ENCODE measurements around the gene IMPA2.

IMPA2 gene

DNA sequence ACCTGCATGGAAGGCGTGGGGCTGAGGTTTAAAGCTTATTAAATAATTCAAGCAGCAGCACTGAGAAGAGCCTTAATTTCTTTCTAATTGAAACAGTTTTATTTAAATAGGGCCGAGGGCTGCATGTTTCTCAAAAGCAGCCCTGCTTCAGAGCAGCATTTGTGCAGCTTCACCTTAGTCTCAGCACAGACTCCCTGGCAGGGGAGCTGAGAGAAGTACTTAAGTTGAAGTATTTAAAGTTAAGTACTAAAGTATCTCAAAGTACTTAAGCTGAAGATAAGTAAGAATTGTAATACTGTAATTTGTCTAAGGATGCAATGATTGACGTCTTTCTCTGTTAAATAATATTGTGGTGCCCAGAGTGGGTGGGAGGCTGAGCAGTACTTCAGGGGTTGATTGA is 31.4 kb downstream of the IMPA2 start:
- no peak overlapping the region for H3K4me3 ChIP-seq (ENCODE audit: low read depth, low read length)
- no peak for DNase-seq (ENCODE audit: low read depth)
- TF ChIP-seq, protein P1, sequence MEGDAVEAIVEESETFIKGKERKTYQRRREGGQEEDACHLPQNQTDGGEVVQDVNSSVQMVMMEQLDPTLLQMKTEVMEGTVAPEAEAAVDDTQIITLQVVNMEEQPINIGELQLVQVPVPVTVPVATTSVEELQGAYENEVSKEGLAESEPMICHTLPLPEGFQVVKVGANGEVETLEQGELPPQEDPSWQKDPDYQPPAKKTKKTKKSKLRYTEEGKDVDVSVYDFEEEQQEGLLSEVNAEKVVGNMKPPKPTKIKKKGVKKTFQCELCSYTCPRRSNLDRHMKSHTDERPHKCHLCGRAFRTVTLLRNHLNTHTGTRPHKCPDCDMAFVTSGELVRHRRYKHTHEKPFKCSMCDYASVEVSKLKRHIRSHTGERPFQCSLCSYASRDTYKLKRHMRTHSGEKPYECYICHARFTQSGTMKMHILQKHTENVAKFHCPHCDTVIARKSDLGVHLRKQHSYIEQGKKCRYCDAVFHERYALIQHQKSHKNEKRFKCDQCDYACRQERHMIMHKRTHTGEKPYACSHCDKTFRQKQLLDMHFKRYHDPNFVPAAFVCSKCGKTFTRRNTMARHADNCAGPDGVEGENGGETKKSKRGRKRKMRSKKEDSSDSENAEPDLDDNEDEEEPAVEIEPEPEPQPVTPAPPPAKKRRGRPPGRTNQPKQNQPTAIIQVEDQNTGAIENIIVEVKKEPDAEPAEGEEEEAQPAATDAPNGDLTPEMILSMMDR (IDR thresholded peaks at IDR 0.05; ENCODE audit: control insufficient read depth, extremely low read depth, insufficient read depth): no peak

DNA sequence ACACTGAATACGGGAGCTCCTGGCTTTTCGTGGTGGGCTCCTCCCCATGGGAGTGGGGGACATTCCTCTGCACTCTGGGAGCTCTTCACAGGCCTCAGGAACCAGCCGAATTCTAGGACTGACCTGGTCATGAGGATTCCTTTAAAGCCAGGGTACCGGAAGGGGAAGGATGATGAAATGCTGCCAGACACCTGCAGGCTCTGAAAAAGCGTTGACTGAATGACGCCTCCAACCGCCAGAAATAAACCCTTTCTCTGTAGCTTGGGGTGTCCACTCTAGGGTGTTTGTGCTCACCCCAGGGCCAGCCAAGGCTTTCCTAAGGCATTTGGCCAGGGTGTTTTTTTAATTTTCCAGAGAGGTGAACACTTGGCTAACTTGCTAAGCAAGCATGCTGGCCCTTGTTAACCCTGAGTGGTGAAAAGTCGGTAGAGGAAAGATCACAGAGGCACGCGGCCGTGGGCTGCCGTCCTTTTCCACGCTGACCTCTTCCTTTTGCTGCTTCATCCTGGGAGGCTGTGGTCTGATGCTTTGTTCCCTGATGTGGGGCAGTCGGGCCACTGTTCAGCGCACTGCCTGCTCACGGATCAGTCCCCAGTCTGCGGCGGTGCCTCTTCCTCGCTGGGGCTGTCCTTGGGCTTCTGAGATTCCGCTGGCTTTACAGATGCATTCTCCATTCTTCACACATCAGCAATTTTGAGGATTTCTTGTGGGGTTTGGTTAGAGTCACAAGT is 32.0 kb downstream of the IMPA2 start:
- no peak overlapping the region for H3K4me3 ChIP-seq (ENCODE audit: low read depth, low read length)
- TF ChIP-seq, protein P1 (IDR thresholded peaks at IDR 0.05; ENCODE audit: control insufficient read depth, extremely low read depth, insufficient read depth): no peak
- DNase-seq (ENCODE audit: low read depth): no peak

DNA sequence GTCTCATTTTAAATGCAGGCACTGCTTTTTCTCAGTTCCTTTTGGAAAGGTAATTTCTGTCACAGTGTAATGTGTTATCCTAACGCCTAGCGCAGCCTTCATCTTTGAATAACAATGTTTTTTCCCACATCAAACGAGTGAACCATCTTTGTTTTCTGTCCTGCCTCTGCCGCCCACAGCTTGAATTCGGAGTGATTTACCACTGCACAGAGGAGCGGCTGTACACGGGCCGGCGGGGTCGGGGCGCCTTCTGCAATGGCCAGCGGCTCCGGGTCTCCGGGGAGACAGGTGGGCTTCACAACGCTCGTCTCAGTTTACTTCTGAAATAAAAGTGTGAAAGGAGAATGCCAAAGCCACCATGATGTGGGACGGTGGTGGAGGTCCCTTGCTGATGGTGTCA is 32.8 kb downstream of the IMPA2 start:
- DNase-seq (ENCODE audit: low read depth): no peak
- TF ChIP-seq, protein P1 (IDR thresholded peaks at IDR 0.05; ENCODE audit: control insufficient read depth, extremely low read depth, insufficient read depth): no peak
- H3K4me3 ChIP-seq (ENCODE audit: low read depth, low read length): no peak overlapping the region

DNA sequence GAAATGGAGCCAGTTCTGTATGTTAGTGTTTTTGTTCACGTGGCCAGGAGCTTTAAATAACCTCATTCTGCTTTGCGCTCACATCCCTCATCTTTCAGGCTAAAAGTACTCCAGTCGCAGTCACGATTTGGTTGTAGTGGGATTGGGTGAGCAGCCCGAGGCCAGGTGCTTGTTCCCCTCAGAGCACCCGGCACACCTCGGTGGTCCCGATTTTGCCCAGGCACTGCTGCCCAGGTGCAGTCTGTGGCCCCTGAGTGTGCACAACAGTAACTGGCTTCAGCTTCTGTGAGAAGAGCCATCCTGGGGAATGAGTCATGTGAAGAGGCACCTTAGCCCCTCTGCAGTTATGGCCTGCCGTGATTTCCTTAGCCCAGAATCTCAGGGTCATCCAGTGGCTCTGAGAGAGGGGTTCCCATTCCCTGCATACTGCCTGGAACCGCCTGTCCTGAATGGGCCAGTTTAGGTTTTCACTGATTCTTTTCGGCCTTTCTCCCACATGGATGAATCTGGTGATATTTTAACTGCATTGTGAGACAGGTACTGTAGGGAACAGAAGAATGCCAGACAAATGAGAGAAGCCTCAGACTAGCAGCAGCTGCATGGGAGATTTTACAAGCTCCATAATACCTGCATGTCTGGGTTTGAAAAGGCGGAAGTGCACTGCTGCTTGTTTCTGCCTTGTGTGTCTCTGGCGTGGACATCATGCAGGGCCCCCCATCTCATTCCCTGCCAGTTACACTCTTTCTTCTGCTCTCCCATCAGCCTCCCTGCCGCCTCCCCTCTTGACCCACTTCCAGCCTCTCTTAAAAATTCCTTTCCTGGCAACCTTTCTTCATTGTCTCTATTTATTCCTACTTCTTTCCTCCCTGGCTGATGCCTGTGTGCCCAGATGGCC is 33.5 kb downstream of the IMPA2 start:
- TF ChIP-seq, protein P1 (IDR thresholded peaks at IDR 0.05; ENCODE audit: control insufficient read depth, extremely low read depth, insufficient read depth): no peak
- no peak for DNase-seq (ENCODE audit: low read depth)
- no peak overlapping the region for H3K4me3 ChIP-seq (ENCODE audit: low read depth, low read length)

DNA sequence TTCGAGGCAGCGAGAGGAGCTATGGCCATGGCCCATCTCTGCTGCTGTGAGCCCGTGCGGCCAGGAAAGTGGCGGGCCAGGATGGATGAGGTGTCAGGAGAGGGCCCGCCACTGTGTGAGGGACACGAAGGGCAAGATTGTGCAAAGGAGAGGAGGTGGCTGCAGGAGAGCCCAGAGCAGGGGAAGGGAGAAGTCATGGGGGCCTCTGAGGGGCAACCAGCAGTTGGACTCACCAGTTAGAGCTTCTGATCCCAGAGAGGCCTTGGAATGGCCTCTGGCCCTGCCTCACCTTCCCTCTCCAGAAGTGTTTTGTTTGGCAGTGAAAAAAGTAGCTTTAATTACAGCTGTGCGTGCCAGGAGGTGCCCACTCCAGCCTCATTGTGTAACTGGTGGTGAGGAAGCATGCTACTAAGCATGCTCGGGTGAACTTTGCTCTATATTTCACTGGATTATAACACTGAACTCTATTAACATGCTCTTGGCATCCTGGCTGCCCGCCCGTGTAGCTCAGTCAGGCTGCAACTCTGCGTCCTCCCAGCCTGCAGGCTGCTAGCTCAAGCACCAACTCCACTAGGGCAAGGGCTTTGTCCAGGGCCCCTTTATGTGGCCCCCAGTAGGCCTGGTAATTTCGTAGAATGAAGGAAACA is 34.2 kb downstream of the IMPA2 start:
- no peak for DNase-seq (ENCODE audit: low read depth)
- TF ChIP-seq, protein P1 (IDR thresholded peaks at IDR 0.05; ENCODE audit: control insufficient read depth, extremely low read depth, insufficient read depth): no peak

DNA sequence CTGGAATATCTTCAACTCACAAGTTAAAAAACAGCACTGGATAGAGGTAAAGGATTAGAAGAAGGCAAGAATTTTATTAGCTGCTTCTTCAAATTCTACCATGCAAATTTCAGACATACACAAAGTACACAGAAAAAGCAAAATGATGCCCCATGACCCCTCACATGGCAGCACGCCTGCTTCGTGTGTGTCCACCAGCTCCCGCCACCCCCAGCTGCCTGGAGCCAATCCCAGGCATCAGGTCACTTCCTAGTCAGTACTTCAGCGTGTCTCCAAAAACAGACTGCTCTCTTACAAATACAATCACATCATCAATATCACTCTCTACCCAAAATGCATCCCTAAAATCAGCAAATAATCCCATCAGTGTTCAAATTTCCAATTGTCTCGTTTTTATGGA is 35.8 kb downstream of the IMPA2 start:
- TF ChIP-seq, protein P1 (IDR thresholded peaks at IDR 0.05; ENCODE audit: control insufficient read depth, extremely low read depth, insufficient read depth): no peak
- no peak for DNase-seq (ENCODE audit: low read depth)
- no peak overlapping the region for H3K4me3 ChIP-seq (ENCODE audit: low read depth, low read length)

More for the DNA sequence above, 34.2 kb downstream of the IMPA2 start:
- no peak overlapping the region for H3K4me3 ChIP-seq (ENCODE audit: low read depth, low read length)

All from LNCaP clone FGC (cell line).